Measurements from ENCODE around the gene ZNF792. TPM values are rescaled to one million over a fixed set of nuclear protein-coding genes. Genes with fewer than 3 reads are reported as not detected.

Gene ZNF792
- total and polyA plus RNA-seq, 2 donors (not counting 1 experiment from before 2014, with no cell fraction given), result 3.8 to 11.2 TPM

DNA sequence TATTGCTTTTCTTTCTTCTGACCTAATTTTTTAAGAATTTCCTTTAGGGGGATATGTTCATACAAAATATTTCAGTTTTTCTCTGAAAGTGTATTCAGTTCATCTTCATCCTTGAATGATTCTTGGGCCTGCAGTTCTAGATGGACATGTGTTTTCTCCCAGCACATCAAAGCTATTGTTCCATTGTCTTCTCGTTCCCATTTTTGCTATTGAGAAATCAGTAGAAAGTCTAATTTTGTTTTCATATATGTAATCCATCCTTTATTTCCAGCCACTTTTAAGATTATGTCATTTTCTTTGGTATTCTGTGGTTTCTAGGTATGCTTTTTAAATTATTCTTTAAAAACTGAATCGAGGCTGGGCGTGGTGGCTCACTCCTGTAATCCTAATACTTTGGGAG lies 20.3 kb upstream of the ZNF792 start:
- no peak overlapping the region for H3K4me3 ChIP-seq (ENCODE audit: control extremely low read depth in 1 of 5, extremely low read depth in 1 of 5, insufficient read depth in 1 of 5, low read depth in 2 of 5, low read length in 4 of 5)

DNA sequence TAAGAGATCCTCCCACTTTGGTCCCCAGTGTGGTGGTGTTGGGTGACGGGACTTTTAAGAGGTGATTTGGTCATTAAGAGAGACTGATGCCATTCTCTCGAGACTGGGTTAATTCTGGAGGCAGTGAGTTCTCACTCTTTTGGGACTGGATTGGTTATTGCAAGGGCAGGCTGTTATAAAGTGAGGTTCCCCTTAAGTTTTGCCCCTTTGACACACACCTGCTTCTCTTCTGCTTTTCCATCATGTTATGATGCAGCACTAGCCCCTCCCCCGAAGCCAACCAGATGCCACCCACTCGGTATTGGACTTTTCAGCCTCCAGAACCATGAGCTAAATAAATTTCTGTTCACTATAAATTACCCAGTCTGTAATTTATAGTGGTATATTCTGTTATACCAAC lies 19.8 kb upstream of the ZNF792 start:
- H3K27me3 ChIP-seq (replicated peaks in 1 of 4; ENCODE audit: control extremely low read depth in 1 of 4, control insufficient read depth in 3 of 4, insufficient read depth in 4 of 4, low read length in 3 of 4), result peaks cover 0 to 3% (median 2%) of the 10 kb centered on the region in 4 experiments
- no peaks in the 10 kb centered on the region for H3K79me2 ChIP-seq (ENCODE audit: control insufficient read depth, insufficient read depth, low read length)
- POLR2A ChIA-PET, result no interaction called here
- no peaks in the 10 kb centered on the region for H3K36me3 ChIP-seq (replicated peaks in 1 of 2; ENCODE audit: control extremely low read depth in 1 of 2, control insufficient read depth in 1 of 2, extremely low read depth in 1 of 2, insufficient read depth in 2 of 2, low read length in 1 of 2)
- H4K20me1 ChIP-seq (ENCODE audit: control insufficient read depth, insufficient read depth, low read length, poor library complexity, severe bottlenecking), result no peaks in the 10 kb centered on the region
- CTCF ChIA-PET, result interaction anchor here (1.2 to 1.5 kb wide), 2 partner anchors 11 to 61 kb away, joined by 4 to 5 read pairs; no protein-coding TSS in a partner anchor
- intact Hi-C loops (cut with micrococcal nuclease), result no loop called here
- peaks cover 14% of the 10 kb centered on the region for H3K27me3 Mint-ChIP-seq
- no peaks in the 10 kb centered on the region for H3K4me1 Mint-ChIP-seq
- no peak overlapping the region for H3K9ac ChIP-seq (ENCODE audit: low read length)
- ATAC-seq (ENCODE audit: low read depth) (no peak), DNase-seq (no peak)
- no peak overlapping the region for H3K27ac ChIP-seq (ENCODE audit: low read length in 2 of 2)
- no peak overlapping the region for H3K27ac Mint-ChIP-seq
- WGBS (ENCODE audit: insufficient coverage), result 49% methylated on average over 2 of the region's 4 CpGs
- H3K4me2 ChIP-seq (replicated peaks; ENCODE audit: low read depth, low read length, poor library complexity, severe bottlenecking), result no peak overlapping the region
- TF ChIP-seq, protein P1, sequence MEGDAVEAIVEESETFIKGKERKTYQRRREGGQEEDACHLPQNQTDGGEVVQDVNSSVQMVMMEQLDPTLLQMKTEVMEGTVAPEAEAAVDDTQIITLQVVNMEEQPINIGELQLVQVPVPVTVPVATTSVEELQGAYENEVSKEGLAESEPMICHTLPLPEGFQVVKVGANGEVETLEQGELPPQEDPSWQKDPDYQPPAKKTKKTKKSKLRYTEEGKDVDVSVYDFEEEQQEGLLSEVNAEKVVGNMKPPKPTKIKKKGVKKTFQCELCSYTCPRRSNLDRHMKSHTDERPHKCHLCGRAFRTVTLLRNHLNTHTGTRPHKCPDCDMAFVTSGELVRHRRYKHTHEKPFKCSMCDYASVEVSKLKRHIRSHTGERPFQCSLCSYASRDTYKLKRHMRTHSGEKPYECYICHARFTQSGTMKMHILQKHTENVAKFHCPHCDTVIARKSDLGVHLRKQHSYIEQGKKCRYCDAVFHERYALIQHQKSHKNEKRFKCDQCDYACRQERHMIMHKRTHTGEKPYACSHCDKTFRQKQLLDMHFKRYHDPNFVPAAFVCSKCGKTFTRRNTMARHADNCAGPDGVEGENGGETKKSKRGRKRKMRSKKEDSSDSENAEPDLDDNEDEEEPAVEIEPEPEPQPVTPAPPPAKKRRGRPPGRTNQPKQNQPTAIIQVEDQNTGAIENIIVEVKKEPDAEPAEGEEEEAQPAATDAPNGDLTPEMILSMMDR (IDR thresholded peaks at IDR 0.05), result no peak
- no peak for TF ChIP-seq EZH2 (IDR thresholded peaks at IDR 0.05; ENCODE audit: borderline replicate concordance, insufficient read depth, low read depth, low read length, poor library complexity, severe bottlenecking)
- H3K9me3 ChIP-seq (ENCODE audit: control extremely low read depth in 1 of 3, control insufficient read depth in 2 of 3, insufficient read depth in 1 of 3, low read length in 2 of 3), result no peaks in the 10 kb centered on the region
- no peaks in the 10 kb centered on the region for H3K4me1 ChIP-seq (ENCODE audit: control insufficient read depth in 2 of 2, insufficient read depth in 2 of 2, low read length in 2 of 2)
- no peaks in the 10 kb centered on the region for H3K9me3 Mint-ChIP-seq (ENCODE audit: insufficient read depth)
- no peak overlapping the region for H3K4me3 ChIP-seq (ENCODE audit: control extremely low read depth in 1 of 5, extremely low read depth in 1 of 5, insufficient read depth in 1 of 5, low read depth in 2 of 5, low read length in 4 of 5)
- no peak overlapping the region for H3K4me3 Mint-ChIP-seq
- no peak overlapping the region for H2AFZ ChIP-seq (ENCODE audit: insufficient read depth, low read depth, low read length, poor library complexity, severe bottlenecking)

More for the DNA sequence above, 20.3 kb upstream of the ZNF792 start:
- Histone ChIP-seq H3K27me3 (replicated peaks in 1 of 4; ENCODE audit: control extremely low read depth in 1 of 4, control insufficient read depth in 3 of 4, insufficient read depth in 4 of 4, low read length in 3 of 4) (peaks cover 0 to 3% (median under 1%) of the 10 kb centered on the region in 4 experiments), H3K9ac (ENCODE audit: low read length) (no peak overlapping the region), H4K20me1 (ENCODE audit: control insufficient read depth, insufficient read depth, low read length, poor library complexity, severe bottlenecking) (no peaks in the 10 kb centered on the region), H3K79me2 (ENCODE audit: control insufficient read depth, insufficient read depth, low read length) (no peaks in the 10 kb centered on the region), H3K4me1 (ENCODE audit: control insufficient read depth in 2 of 2, insufficient read depth in 2 of 2, low read length in 2 of 2) (no peaks in the 10 kb centered on the region), H3K27ac (ENCODE audit: low read length in 2 of 2) (no peak overlapping the region), H3K4me2 (replicated peaks; ENCODE audit: low read depth, low read length, poor library complexity, severe bottlenecking) (no peak overlapping the region), H3K36me3 (replicated peaks in 1 of 2; ENCODE audit: control extremely low read depth in 1 of 2, control insufficient read depth in 1 of 2, extremely low read depth in 1 of 2, insufficient read depth in 2 of 2, low read length in 1 of 2) (no peaks in the 10 kb centered on the region), H3K9me3 (ENCODE audit: control extremely low read depth in 1 of 3, control insufficient read depth in 2 of 3, insufficient read depth in 1 of 3, low read length in 2 of 3) (no peaks in the 10 kb centered on the region), H2AFZ (ENCODE audit: insufficient read depth, low read depth, low read length, poor library complexity, severe bottlenecking) (no peak overlapping the region)
- Mint-ChIP-seq H3K9me3 (ENCODE audit: insufficient read depth) (no peaks in the 10 kb centered on the region), H3K27ac (no peak overlapping the region), H3K27me3 (peaks cover 11% of the 10 kb centered on the region), H3K4me1 (no peaks in the 10 kb centered on the region), H3K4me3 (no peak overlapping the region)
- ChIA-PET POLR2A (no interaction called here), CTCF (interaction anchor here (1.2 to 1.7 kb wide), 2 partner anchors 11 to 60 kb away, joined by 4 to 5 read pairs; no protein-coding TSS in a partner anchor)
- no peak for ATAC-seq (ENCODE audit: low read depth)
- TF ChIP-seq EZH2 (IDR thresholded peaks at IDR 0.05; ENCODE audit: borderline replicate concordance, insufficient read depth, low read depth, low read length, poor library complexity, severe bottlenecking), result no peak
- TF ChIP-seq, protein P1 (IDR thresholded peaks at IDR 0.05), result no peak
- intact Hi-C loops (cut with micrococcal nuclease), result no loop called here
- DNase-seq, result no peak
- WGBS (ENCODE audit: insufficient coverage), result 100% methylated on average over 1 of the region's 3 CpGs

Data from B cell (primary cell).